ENCODE measurements around the gene VIPR1. TPM values are rescaled to one million over a fixed set of nuclear protein-coding genes. Genes with fewer than 3 reads are reported as not detected.

VIPR1 gene, protein sequence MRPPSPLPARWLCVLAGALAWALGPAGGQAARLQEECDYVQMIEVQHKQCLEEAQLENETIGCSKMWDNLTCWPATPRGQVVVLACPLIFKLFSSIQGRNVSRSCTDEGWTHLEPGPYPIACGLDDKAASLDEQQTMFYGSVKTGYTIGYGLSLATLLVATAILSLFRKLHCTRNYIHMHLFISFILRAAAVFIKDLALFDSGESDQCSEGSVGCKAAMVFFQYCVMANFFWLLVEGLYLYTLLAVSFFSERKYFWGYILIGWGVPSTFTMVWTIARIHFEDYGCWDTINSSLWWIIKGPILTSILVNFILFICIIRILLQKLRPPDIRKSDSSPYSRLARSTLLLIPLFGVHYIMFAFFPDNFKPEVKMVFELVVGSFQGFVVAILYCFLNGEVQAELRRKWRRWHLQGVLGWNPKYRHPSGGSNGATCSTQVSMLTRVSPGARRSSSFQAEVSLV
- total RNA-seq: 10 to 100 TPM; 31.0 to 48.7 TPM

DNA sequence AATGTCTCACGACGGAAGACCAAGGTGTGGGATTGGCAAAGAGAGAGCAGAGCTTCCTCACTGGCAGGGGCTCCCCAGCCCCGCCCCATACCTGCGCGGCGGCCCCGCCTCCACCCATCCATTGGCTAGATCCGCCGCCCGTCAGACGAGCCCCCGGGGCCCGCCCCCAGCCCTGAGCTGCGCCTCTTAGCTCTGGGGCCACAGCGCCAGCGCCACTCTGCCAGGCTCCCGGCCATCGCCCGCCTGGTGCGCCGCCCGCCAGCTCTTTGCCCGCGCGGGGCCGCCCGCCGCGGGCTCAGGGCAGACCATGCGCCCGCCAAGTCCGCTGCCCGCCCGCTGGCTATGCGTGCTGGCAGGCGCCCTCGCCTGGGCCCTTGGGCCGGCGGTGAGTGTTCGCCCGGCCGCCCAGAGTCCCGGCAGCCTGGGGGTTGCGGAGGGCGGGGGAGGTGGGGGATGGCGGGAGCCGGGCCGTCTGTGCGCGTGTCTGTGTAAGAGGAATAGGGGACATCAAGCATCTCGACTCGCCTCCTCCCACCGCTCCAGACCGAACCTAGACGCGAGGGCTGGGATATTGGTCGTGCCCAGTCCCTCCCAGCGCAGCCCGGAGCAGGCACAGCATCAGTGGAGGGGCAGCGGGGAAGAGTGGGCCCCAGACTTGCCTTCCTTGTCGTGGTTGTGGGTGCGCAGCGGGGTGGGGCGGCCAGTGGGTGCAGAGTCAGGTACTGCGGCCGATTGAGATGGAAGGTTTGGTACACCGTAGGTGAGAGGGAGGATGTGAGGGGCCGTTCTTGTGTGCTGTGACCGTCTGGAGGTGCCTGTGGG lies at the start of gene VIPR1:
TSS of gene VIPR1 (plus strand) at position 215 of the 822 bp plus-strand sequence. CDS start at position 308, 93 bp downstream.
- DNase-seq (ENCODE audit: low spot score): no peak
- Histone ChIP-seq H3K27ac (no peak within 1 kb of the TSS), H3K4me3 (peak within 1 kb of the TSS; percentile 68), H3K27me3 (replicated peaks; ENCODE audit: insufficient read depth) (no peaks in the 10 kb centered on the region), H3K4me1 (ENCODE audit: control insufficient read depth in 1 of 2, low read depth in 2 of 2) (peaks cover 10 to 16% of the 10 kb centered on the region in 2 donors), H3K9me3 (no peaks in the 10 kb centered on the region), H3K36me3 (no peaks in the 10 kb centered on the region)
- TF ChIP-seq, protein P1, sequence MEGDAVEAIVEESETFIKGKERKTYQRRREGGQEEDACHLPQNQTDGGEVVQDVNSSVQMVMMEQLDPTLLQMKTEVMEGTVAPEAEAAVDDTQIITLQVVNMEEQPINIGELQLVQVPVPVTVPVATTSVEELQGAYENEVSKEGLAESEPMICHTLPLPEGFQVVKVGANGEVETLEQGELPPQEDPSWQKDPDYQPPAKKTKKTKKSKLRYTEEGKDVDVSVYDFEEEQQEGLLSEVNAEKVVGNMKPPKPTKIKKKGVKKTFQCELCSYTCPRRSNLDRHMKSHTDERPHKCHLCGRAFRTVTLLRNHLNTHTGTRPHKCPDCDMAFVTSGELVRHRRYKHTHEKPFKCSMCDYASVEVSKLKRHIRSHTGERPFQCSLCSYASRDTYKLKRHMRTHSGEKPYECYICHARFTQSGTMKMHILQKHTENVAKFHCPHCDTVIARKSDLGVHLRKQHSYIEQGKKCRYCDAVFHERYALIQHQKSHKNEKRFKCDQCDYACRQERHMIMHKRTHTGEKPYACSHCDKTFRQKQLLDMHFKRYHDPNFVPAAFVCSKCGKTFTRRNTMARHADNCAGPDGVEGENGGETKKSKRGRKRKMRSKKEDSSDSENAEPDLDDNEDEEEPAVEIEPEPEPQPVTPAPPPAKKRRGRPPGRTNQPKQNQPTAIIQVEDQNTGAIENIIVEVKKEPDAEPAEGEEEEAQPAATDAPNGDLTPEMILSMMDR (IDR thresholded peaks at IDR 0.05): no peak
- ATAC-seq (ENCODE audit: insufficient number of reproducible peaks, low FRiP score, low read depth): peak; percentile 14

DNA sequence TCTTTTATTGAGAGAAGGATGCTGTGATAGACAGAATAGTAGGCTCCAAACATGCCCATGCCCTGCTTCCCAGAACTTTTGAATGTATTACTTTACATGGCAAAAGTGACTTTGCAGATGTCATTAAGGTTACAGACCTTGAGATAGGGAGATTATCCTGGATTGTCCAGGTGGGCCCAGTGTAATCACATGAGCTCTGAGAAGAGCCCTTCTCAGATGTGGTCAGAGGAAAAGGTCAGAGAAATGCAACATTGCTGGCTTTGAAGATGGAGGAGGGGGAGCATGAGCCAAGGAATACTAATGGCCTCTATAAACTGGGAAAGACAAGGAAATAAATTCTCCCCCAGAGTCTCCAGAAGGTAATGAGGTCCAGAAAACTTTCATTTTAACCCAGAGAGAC lies 46.2 kb upstream of the VIPR1 start:
- H3K36me3 ChIP-seq: no peaks in the 10 kb centered on the region
- no peak for DNase-seq (ENCODE audit: low spot score)
- no peaks in the 10 kb centered on the region for H3K27me3 ChIP-seq (replicated peaks; ENCODE audit: insufficient read depth)
- H3K4me1 ChIP-seq (ENCODE audit: control insufficient read depth in 1 of 2, low read depth in 2 of 2): peaks cover 6 to 11% of the 10 kb centered on the region in 2 donors
- H3K27ac ChIP-seq: no peak overlapping the region
- H3K4me3 ChIP-seq: no peak overlapping the region
- ATAC-seq (ENCODE audit: insufficient number of reproducible peaks, low FRiP score, low read depth): no peak
- TF ChIP-seq, protein P1 (IDR thresholded peaks at IDR 0.05): no peak
- H3K9me3 ChIP-seq: no peaks in the 10 kb centered on the region

DNA sequence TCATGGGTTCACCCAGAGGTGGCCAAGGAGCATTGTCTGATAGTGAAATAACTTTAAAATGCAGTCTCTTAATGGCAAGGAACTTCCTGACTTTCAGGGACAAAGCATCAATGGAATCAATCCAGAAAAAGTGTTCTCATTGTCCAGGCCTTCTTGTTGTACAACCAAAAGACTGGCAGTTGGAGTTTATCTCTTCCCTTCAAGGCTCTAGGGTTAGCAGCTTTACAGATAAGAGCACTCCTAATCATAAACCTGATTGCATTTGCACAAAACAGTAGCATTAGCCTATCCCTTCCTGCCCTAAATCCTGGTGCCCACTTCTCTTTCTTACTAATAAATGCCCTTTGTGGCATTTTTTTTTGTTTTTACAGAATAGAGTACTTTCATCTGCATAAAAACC lies 43.3 kb upstream of the VIPR1 start:
- no peak for DNase-seq (ENCODE audit: low spot score)
- TF ChIP-seq, protein P1 (IDR thresholded peaks at IDR 0.05): no peak
- no peak overlapping the region for H3K27ac ChIP-seq
- no peaks in the 10 kb centered on the region for H3K9me3 ChIP-seq
- H3K27me3 ChIP-seq (replicated peaks; ENCODE audit: insufficient read depth): no peaks in the 10 kb centered on the region
- H3K4me1 ChIP-seq (ENCODE audit: control insufficient read depth in 1 of 2, low read depth in 2 of 2): no peaks in the 10 kb centered on the region
- no peaks in the 10 kb centered on the region for H3K36me3 ChIP-seq
- H3K4me3 ChIP-seq: no peak overlapping the region
- ATAC-seq (ENCODE audit: insufficient number of reproducible peaks, low FRiP score, low read depth): no peak

DNA sequence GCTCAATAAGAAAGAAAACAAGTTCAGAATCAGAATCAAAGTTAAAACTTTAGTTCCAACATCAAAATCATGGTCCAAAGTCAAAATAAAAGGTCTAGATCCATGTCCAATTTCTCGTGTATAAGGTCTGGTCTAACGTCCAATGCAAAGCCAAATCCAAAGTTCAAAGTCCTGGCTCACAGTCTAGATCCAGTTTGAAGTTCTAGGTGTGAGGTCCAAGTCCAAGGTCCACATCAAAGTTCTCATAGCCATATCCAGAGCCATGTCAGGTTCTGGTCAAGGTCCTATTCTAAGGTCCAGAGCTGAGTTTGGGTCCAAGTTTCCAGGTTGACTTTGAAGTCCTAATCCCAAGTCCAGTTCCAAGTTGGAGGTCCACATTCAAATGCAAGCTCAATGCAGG lies 40.7 kb upstream of the VIPR1 start:
- DNase-seq (ENCODE audit: low spot score) (no peak), ATAC-seq (ENCODE audit: insufficient number of reproducible peaks, low FRiP score, low read depth) (no peak)
- Histone ChIP-seq H3K4me3 (no peak overlapping the region), H3K4me1 (ENCODE audit: control insufficient read depth in 1 of 2, low read depth in 2 of 2) (no peaks in the 10 kb centered on the region), H3K9me3 (no peaks in the 10 kb centered on the region), H3K36me3 (no peaks in the 10 kb centered on the region), H3K27ac (no peak overlapping the region), H3K27me3 (replicated peaks; ENCODE audit: insufficient read depth) (no peaks in the 10 kb centered on the region)
- TF ChIP-seq, protein P1 (IDR thresholded peaks at IDR 0.05): no peak

DNA sequence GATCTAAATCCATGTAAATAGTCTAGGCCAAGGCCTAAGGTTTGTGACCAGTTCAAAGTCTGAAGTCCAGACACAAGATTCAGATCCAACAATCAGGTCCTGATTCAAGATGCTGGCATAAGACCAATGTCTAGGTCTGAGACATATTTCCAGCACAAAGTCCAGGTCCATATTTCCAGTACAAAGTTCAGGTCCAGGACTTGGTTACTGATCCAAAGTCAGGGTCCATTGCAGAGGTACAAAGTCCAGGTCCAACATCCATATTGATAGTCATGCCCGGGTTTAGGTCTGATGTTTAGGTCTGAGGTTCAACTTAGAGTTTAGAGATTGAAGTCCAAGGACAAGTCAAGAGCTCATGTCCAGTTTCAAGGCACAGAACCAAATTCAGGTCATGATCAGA lies 39.4 kb upstream of the VIPR1 start:
- Histone ChIP-seq H3K9me3 (no peaks in the 10 kb centered on the region), H3K4me3 (no peak overlapping the region), H3K27ac (no peak overlapping the region), H3K4me1 (ENCODE audit: control insufficient read depth in 1 of 2, low read depth in 2 of 2) (no peaks in the 10 kb centered on the region), H3K36me3 (no peaks in the 10 kb centered on the region), H3K27me3 (replicated peaks; ENCODE audit: insufficient read depth) (no peaks in the 10 kb centered on the region)
- DNase-seq (ENCODE audit: low spot score): no peak
- TF ChIP-seq, protein P1 (IDR thresholded peaks at IDR 0.05): no peak
- ATAC-seq (ENCODE audit: insufficient number of reproducible peaks, low FRiP score, low read depth): no peak

Data from thoracic aorta (tissue), 2 donors.